Heart left ventricle (tissue), 13 donors: ENCODE measurements around the gene NCAPD2.

Experiments
- POLR2A ChIP-seq, 2 donors: fragments of 450-650 bp; IDR thresholded peaks; one replicate each; pipeline ENCODE4 v1.6.1; 2017; ENCODE audit warnings: antibody characterized with exemption in 2 of 2, mild to moderate bottlenecking in 2 of 2, moderate library complexity in 2 of 2
- TF ChIP-seq, protein P1 (sequence below), 12 donors: fragments of 200-600 bp; sonication (generic) in 4 of 12; IDR thresholded peaks; one replicate each; pipeline versions ENCODE4 v1.5.0 to v1.8.0; 2018 to 2022; ENCODE audit warnings: antibody characterized with exemption in 12 of 12, mild to moderate bottlenecking in 5 of 12
- donor health status: ischemic (EF 13 %, LVEDD 7.1; RV severe dilation, severe dysfunction).
- donor health status: DM: no; HTN: yes; CAD: no.
- donor health status: DM: no; HTN: no; CAD: no.
- donor health status: ischemic (EF 25% LVEDD 6.9; RV normal size, moderate dysfunction).
- donor health status: ischemic (EF 25% LVEDD 5.7; RV mildly dilated, moderate dysfunction).
- donor health status: ischemic (EF 35%, LVEDD 5.7; RV mildly dilated, moderate dysfunction).
- donor health status: nonischemic (EF 11% LVEDD 7.7; RV severe dilation, severe dysfunction).
- donor health status: DM: yes; HTN: yes; CAD: no.
- donor health status: PGD.
- donor health status: ischemic (EF 29% LVEDD 5.4; RV normal size, mild dysfunction).
- donor health status: nonischemic (EF 23%, LVEDD 6.1; RV moderate dilation, normal function).

GRCh38 chr12:6555018-6555691 lies 61.3 kb downstream of the NCAPD2 start:
- TF ChIP-seq, protein P1, sequence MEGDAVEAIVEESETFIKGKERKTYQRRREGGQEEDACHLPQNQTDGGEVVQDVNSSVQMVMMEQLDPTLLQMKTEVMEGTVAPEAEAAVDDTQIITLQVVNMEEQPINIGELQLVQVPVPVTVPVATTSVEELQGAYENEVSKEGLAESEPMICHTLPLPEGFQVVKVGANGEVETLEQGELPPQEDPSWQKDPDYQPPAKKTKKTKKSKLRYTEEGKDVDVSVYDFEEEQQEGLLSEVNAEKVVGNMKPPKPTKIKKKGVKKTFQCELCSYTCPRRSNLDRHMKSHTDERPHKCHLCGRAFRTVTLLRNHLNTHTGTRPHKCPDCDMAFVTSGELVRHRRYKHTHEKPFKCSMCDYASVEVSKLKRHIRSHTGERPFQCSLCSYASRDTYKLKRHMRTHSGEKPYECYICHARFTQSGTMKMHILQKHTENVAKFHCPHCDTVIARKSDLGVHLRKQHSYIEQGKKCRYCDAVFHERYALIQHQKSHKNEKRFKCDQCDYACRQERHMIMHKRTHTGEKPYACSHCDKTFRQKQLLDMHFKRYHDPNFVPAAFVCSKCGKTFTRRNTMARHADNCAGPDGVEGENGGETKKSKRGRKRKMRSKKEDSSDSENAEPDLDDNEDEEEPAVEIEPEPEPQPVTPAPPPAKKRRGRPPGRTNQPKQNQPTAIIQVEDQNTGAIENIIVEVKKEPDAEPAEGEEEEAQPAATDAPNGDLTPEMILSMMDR (IDR thresholded peaks at IDR 0.05) = no peak
- no peak for TF ChIP-seq POLR2A (IDR thresholded peaks at IDR 0.05)
